GM19099 (cell line): ENCODE results near the gene AFDN.

Experiments
- POLR2A ChIP-seq: IDR thresholded peaks from 3 replicates; pipeline ENCODE4 v1.6.1; 2011; ENCODE audit warnings: low read depth; ENCODE audit not compliant: insufficient read length; ENCODE audit errors: extremely low read depth

Gene AFDN

GRCh38 chr6:167824591-167825331 lies 1.9 kb upstream of the AFDN start:
- no peak for TF ChIP-seq POLR2A

- TF ChIP-seq POLR2A: no peak
Observed at GRCh38 chr6:167825332-167826229, 1.1 kb upstream of the AFDN start.

GRCh38 chr6:167826230-167826895 lies 348 bp upstream of the AFDN start:
- no peak for TF ChIP-seq POLR2A

- TF ChIP-seq POLR2A: no peak
Observed at GRCh38 chr6:167827583-167828324, 1.0 kb downstream of the AFDN start.

- no peak for TF ChIP-seq POLR2A
Observed at GRCh38 chr6:167828325-167828956, 1.7 kb downstream of the AFDN start.

- no peak for TF ChIP-seq POLR2A
Observed at GRCh38 chr6:167829513-167829912, 2.8 kb downstream of the AFDN start.

- no peak for TF ChIP-seq POLR2A
Observed at GRCh38 chr6:167831281-167831828, 4.6 kb downstream of the AFDN start.

- no peak for TF ChIP-seq POLR2A
Observed at GRCh38 chr6:167832497-167833395, 6.0 kb downstream of the AFDN start.

GRCh38 chr6:167833396-167833763 lies 6.7 kb downstream of the AFDN start:
- TF ChIP-seq POLR2A: no peak

GRCh38 chr6:167835260-167835659 lies 8.5 kb downstream of the AFDN start:
- TF ChIP-seq POLR2A: no peak

- no peak for TF ChIP-seq POLR2A
Observed at GRCh38 chr6:167836721-167837120, 10.0 kb downstream of the AFDN start.

GRCh38 chr6:167838207-167838748 lies 11.6 kb downstream of the AFDN start:
- TF ChIP-seq POLR2A: no peak

GRCh38 chr6:167839343-167839742 lies 12.6 kb downstream of the AFDN start:
- no peak for TF ChIP-seq POLR2A
